ENCODE results near the gene KCP.

Gene KCP

GRCh38 chr7:128938544-128939074, 28.1 kb upstream of the KCP start:
- no peak for DNase-seq

DNA sequence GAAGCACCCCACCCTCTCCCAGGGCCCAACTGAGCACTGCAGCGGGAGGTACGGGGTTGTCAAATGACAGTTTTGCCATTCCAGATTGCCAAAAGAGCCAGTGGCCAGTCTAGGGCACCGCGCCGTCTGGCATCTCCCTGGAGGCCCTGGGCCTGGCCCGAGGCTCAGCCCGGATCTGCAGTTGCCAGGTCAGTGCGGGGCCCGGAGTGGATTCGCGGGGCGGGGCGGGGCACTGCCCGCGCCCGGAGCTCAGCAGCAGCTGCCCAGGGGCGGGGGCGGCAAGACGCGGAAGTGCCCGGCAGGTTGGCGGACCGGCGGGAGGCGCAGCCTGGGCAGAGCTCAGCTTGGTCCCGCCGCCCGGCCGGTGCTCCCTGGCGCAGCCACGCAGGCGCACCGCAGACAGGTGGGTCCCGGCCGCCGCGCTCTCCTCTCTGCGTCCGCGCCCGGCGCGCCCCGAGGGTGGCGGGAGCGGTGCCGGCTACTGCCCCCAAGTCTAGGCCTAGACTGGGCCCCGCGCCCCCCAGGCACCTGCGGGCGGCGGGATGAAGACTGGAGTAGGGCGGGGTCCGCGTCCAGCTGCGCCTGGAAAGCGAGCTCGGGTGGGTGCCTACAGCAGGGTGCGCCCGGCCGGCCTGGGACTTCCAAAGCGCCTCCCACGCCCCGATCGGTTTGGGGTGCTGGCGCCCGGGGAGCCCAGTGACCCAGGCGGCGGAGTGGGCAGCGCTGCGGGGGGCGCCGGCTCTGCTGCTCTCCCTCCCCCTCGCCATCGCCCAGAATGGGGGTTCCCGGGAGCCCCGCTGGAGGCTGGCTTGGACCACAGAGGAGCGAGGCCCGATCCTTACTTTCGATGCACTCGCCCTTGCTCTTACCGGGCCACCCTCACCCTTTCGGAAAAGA, 27.4 kb upstream of the KCP start, which contains the start of gene IRF5:
Gene IRF5 (plus strand): TSS at position 281 of the 897 bp plus-strand sequence. CDS start 4,155 bp downstream, outside the sequence.
- DNase-seq, result no peak

DNA sequence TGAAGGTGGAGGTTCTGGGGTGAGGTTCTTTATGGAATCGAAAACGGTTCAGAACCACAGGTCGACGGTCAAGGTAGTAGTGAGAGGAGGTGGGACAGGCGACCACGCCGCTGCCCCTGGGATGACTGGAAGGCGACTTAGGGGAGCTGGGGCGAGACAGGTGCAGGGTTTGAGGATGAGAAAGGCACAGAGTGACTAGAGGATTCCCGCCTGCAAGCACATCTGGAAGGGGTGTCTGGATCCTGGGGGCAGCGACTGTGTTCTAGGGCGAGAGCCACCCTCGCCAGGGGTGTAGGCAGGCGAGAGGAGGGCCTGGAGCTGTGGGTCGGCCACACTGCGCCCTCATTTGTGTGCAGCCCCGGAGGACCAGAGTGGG, 26.8 kb upstream of the KCP start:
- DNase-seq, result no peak

DNA sequence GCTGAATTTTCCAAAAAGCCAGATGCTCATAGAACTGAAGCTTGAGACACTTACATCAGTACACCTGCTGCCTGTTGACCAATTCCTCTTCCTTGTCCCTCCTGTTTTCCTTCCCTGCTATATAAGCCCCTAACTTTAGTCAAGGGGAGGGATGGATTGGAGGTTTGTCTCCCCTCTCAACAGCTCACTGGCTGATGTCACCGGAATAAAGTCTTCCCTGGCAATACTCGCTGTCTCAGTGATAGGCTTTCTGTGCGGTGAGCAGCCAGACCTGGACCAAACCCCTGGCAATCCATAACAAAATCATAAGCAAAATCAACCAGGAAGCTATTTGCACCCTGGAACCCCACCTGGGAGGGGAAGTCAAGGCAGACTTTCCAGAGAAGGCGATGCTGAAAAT, 26.3 kb upstream of the KCP start:
- no peak for DNase-seq

DNA sequence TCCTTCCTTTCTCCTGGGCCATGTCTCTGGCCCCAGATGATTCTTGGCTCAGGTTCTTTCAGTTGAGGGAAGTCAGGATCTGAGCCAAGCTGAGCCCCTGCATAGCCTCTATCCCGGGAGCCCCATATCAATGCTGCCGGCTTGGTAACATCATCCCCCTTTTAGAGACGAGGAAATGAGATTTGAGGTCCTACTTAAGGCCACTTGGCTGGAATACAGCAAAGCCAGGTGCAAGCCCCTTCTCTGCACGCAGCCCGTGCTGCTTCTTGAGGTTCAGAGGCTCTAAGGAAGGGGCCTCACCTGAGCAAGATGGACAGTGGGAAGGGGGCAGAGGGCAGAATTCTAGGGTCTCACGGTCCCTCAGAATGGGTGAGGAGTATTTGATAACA, 24.8 kb upstream of the KCP start:
- no peak for DNase-seq

GRCh38 chr7:128934361-128935341, 24.1 kb upstream of the KCP start:
- no peak for DNase-seq

- DNase-seq, result no peak
These were observed 22.8 kb upstream of the KCP start for GRCh38 chr7:128933180-128933891.

DNA sequence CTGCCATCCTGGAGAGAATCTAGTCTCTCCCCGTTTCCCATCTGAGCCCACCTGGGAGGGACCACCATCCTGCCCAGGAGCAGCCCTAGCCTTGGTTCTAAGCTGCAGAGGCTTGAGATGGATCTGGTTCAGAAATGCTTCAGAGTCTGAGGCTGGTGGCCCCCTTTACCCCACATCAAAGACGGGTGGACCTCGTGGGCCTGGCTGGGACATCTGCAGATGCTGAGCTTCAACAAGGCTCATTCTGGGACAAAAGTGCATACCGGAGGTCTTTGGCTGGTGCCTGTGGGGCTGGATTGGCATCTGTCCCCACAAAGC, 22.3 kb upstream of the KCP start:
- no peak for DNase-seq

DNA sequence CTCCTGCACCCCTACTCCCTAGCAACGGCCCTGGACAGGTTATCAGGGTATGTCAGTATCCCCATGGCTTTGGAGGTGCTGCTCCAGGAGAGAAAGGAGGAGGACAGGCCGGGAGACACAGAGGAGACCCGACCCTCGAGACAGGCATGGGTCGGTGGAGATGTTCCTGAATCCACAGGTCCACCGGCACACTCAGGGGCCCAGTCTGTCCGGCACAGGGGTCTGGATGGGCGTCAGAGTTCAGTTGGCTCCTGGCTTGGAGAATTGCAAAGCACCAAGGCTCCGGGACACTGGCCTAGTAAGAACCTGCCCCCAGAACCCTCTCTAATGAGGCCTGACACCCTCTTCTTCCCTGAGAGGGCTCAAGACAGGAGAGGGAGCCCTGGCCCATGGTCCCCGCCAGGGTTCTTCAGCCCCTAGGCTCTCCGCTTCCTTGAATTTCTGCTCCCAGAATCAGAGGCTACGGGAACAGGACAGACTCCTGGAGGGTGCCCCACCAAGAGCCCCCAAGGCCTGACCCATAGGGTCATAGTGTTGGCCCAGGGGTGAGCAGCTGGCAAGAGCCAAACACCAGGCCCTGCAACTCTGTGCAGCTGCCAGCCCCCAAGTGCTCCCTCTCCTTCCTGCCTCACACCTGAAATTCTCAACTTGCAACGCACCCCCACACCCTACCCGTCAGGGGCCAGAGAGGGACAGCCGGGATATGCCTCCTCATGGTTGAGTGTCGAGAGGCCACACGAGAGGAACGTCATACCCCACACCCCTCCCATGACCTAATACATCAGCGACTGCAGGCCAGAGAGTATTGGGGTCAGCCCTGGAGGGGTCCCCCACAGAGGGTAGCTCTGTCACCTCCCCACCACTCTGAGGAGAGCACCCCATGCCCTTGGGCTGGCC, 21.7 kb upstream of the KCP start:
- no peak for DNase-seq

- DNase-seq, result no peak
These were observed 20.8 kb upstream of the KCP start for GRCh38 chr7:128931190-128931798.

DNA sequence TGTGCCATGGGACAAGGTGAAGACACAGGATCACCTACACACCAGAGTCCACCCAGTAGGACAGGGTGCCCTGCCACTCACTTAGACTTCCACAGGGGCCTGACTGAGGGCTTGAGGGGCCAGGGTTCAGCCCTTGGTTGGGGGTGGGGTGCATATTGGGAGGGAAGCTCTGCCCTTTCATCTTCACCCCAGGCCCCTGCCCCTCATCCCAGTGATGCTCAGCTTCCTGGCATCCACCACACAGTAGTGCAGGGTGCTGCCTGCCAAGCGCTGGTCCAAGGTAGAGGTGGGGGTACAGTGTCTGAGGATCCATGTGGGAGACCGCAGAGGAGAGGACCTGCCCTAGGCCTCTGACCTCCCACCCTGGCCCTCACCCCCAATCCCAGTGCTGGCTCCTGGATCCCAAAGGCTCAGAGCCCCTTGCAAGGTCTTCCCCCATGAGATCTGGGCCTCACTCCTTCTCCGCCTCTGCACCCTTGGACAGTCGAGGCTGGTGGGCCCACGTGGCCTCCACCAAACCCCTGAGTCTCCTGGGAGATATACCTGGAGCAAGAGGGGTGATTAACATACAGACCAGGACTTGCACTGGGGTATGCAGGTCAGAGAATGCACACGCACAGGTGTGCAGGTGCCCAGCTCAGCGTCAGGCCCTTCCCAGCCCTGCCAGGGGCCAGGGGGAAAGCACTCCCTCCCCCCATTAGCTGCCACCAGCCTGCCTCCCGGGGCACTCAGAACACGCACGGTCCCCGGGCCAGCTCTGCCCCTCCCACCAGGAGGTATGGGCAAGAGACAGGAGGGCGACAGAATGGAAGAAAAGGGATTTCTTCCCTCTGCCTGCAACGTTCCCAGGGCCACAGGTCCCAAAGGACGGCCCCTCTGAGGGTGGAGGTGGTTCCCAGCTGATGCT, 18.6 kb upstream of the KCP start:
- DNase-seq, result no peak

DNA sequence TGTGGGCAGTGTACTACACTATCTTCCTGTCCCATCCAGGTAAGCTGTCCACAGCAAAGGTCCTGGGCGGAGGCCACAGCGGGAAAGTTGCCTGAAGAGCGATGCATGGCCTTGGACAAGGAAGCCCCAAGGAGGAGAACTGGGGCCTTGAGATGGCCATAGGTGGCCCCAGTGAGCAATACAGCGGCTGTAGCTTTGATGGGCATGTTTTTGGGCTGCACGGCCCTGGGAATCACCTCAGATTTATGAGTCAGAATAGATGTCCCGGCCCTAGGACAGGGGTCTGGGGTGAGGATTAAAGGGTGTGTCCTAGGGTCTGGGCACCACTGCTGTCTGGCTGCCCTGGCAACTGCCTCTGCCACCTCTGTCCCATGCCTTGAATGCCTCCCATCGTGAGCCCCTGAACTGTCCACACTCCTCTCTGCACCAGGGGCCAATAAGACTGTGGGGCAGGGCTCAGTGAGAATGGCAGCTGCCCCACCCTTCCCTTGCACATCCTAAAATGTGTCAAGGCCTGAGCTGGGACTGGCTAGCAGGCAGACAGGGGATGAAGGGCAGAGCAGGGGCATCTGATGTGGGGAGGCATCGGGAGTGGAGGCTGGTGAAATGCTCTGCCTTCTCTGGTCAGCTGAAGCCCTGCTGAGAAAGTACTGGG, 17.8 kb upstream of the KCP start:
- no peak for DNase-seq

DNA sequence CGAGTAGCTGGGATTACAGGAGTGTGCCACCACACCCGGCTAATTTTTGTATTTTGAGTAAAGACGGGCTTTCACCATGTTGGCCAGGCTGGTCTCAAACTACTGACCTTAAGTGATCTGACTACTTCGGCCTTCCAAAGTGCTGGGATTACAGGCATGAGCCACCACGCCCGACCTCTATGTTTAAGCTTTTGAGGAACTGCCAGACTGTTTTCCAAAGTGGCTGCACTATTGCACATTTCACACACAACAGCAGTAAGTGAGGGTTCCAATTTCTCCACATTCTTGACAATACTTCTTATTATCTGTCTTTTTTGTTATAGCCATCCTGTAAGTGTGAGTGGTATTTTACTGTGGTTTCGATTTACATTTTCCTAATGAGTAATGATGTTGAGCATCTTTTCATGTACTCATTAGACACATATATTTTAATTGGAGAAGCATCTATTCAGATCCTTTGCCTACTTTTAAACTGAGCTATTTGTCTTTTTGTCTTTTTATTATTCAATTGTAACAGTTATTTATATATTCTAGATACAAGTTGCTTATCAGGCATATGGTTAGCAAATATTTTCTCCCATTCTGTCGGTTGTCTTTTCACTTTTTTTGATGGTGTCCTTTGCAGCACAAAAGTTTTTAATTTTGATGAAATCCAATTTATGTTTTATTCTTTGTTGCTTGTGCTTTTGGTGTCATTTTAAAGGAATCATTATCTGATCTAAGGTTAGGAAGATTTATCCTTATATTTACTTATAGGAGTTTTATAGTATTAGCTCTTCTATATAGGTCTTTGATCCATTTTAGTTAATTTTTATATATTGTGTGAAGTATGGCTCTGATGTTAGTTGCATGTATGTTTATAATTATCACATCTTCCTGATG, 14.4 kb upstream of the KCP start:
- DNase-seq, result no peak

DNA sequence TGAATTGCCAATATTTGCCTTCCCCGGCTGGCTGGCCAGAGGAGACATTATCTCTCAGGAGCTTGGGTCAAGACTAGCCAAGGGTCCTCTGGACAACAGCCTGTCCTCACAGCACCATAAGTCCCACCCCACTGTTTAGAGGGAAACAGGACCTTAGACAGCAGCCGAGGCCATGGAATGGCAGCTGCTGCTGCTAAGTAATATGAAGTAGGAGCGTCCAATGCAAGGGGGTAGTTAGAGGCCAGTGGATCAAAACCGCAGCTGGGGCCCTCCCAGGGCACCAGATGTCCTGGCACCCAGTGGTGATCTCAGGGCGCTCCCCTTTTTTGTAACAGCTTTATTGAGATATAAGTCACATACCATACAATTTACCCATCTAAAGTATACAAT, 12.9 kb upstream of the KCP start:
- DNase-seq, result no peak

GRCh38 chr7:128922496-128923410, 12.2 kb upstream of the KCP start:
- no peak for DNase-seq

- DNase-seq, result no peak
These were observed 11.4 kb upstream of the KCP start for GRCh38 chr7:128921866-128922440.

DNA sequence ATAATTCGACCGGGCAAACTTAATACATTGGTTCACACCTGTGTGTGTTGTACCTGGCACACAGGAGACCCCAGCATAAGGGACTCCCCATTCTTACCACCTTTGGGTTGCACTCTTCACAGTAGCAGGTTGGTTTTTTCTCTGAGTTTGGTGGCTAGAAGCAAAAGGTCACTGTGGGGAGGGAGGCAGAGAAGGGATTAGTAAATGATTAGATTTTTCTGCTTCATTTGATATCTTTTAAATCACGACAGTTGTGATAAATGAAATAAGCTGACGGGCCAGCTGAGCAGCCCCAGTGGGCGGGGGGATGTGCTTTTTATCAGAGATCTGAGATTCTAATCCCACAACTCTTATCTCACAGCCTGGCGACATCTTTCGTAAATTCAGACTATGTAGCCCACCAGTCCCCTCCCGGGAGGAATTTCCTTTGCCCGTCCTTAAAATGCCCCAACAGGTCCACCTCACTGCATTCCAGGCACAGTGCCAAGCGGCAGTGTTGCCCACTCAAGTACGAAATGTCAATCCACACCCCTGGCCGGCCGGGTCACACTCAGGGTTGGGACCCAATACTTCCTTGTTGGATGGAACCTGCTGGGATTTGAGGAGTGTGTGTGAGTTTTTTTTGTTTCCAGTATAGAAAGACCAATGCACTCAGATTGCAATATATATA, 10.5 kb upstream of the KCP start:
- DNase-seq, result no peak
